ENCODE results near the gene EPB42. TPM values are rescaled to one million over a fixed set of nuclear protein-coding genes. Genes with fewer than 3 reads are reported as not detected.
"Not testable (repeated sequence)": the region's sequence is repeated elsewhere in the genome, so short reads cannot be mapped to it uniquely, and the experiment has no call there.

The EPB42 gene
- total RNA-seq, 2 experiments from 2014 or later, result not detected

DNA sequence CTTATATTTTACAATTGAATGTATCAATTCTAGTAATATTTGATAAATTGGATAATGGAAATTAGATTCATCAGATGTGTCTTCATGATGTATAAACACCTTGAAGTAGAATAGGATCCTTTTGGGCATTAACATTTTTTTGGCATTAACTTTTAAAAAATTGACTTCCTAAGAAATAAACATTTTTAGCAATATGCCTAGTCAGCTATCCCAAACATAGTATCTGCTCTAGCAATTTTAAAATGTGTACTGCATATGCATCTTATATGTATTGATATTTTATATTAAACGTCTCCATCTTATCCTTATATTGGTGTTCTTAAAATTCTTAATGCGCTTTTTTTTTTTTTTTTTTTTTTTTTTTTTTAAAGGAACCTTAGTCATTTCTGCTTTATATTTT, 27.1 kb downstream of the EPB42 start:
- intact Hi-C loops (cut with micrococcal nuclease), result no loop called here
- Mint-ChIP-seq H3K27me3 (no peaks in the 10 kb centered on the region), H3K27ac (no peak overlapping the region), H3K9me3 (peaks cover 7% of the 10 kb centered on the region), H3K36me3 (peaks cover 52% of the 10 kb centered on the region), H3K4me1 (ENCODE audit: low read depth) (peaks cover under 1% of the 10 kb centered on the region), H3K4me3 (no peak overlapping the region)
- no peak for DNase-seq
- ChIA-PET POLR2A (no interaction called here), CTCF (interaction anchor here (2.0 to 6.8 kb wide), 2 partner anchors 10 to 32 kb away, joined by 7 to 46 read pairs; no protein-coding TSS in a partner anchor)

DNA sequence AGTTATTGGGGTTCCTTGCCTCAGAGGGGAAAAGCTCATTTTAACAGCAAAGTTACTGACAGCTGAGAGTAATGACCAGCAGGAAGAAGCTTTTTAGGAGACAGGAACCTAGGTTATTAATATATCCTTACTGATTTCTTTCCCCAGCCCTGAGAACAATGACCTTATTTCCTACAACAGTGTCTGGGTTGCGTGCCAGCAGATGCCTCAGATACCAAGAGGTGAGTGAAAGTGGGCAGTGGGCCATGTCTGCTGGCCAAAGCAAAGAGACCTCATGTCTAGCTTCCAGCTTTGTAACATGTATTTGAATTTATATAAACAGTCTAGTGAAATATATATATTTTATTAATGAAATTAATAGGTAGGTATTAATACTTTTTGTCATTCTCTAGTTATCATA, 30.6 kb downstream of the EPB42 start:
- ChIA-PET POLR2A (no interaction called here), CTCF (interaction anchor here (0.9 to 6.8 kb wide), 3 partner anchors 14 to 35 kb away, joined by 3 to 46 read pairs (median 4); no protein-coding TSS in a partner anchor)
- Mint-ChIP-seq H3K4me3 (no peak overlapping the region), H3K27me3 (no peaks in the 10 kb centered on the region), H3K36me3 (peaks cover 31% of the 10 kb centered on the region), H3K4me1 (ENCODE audit: low read depth) (peaks cover 18% of the 10 kb centered on the region), H3K27ac (no peak overlapping the region), H3K9me3 (no peaks in the 10 kb centered on the region)
- DNase-seq, result no peak
- intact Hi-C loops (cut with micrococcal nuclease), result no loop called here

DNA sequence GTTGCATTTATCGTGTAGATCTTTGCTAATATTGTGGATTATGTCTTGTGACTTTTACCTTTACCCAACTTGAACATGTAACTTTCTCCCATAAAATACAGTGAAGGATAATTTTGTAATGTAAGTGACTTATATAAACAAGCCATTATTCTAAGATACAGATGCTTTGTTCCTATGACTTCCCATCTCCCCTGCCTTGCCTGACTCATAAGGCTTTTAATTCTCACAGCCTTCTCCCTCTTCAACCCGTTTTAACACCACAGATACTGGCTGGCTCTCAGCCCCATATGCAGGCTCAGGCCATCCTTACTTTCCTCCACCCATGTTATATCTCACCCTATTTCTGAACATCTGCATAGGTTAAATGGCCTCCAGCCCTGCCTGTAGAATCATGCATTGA, 31.5 kb downstream of the EPB42 start:
- H3K4me3 Mint-ChIP-seq, result no peak overlapping the region
- CTCF ChIA-PET, result interaction anchor here (1.0 to 6.8 kb wide), 2 partner anchors 15 to 96 kb away, joined by 6 to 46 read pairs; no protein-coding TSS in a partner anchor
- intact Hi-C loops (cut with micrococcal nuclease), result loop anchor here (5.0 to 10.0 kb wide), 2 partner anchors 57 to 614 kb away; partner anchors contain the start of genes STARD9 and TMEM62
- H3K27me3 Mint-ChIP-seq, result no peaks in the 10 kb centered on the region
- POLR2A ChIA-PET, result no interaction called here
- H3K4me1 Mint-ChIP-seq (ENCODE audit: low read depth), result peaks cover 21% of the 10 kb centered on the region
- H3K9me3 Mint-ChIP-seq, result no peaks in the 10 kb centered on the region
- no peak overlapping the region for H3K27ac Mint-ChIP-seq
- peaks cover 26% of the 10 kb centered on the region for H3K36me3 Mint-ChIP-seq
- DNase-seq, result no peak

DNA sequence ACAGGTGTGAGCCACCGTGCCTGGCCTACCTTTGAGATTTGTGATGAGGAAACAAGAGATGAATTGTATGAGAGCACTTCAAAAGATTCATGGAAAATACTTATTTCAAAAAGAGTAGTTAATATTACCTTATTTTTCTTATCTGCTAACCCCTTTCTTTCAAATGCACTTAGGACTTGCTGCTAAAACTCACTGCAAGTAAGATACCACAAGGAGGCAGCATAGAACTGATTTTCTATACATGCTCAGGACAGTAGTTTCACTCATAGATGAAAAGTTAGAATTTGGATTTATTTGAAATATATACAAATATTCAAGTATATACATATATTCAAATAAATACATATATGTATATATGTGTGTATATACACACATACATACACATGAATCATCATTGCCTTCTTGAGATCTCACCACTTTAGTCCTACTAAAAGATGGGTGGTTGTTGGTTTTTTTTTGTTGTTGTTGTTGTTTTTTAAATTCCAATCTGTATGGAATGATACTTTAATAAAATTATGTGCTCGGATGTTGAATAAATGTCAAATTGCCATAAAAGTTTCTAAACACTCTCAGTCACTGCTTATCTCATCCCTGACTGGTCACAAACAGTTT, 33.2 kb downstream of the EPB42 start:
- intact Hi-C loops (cut with micrococcal nuclease), result loop anchor here (1.0 to 10.0 kb wide), 3 partner anchors 55 to 613 kb away; partner anchors contain the start of genes STARD9 and TMEM62
- peaks cover 16% of the 10 kb centered on the region for H3K36me3 Mint-ChIP-seq
- ChIA-PET CTCF (interaction anchor here (1.0 to 2.2 kb wide), 2 partner anchors 17 to 37 kb away, joined by 4 to 14 read pairs; no protein-coding TSS in a partner anchor), POLR2A (no interaction called here)
- no peak overlapping the region for H3K27ac Mint-ChIP-seq
- peaks cover 21% of the 10 kb centered on the region for H3K4me1 Mint-ChIP-seq (ENCODE audit: low read depth)
- DNase-seq, result no peak
- no peaks in the 10 kb centered on the region for H3K9me3 Mint-ChIP-seq
- H3K4me3 Mint-ChIP-seq, result no peak overlapping the region
- no peaks in the 10 kb centered on the region for H3K27me3 Mint-ChIP-seq

DNA sequence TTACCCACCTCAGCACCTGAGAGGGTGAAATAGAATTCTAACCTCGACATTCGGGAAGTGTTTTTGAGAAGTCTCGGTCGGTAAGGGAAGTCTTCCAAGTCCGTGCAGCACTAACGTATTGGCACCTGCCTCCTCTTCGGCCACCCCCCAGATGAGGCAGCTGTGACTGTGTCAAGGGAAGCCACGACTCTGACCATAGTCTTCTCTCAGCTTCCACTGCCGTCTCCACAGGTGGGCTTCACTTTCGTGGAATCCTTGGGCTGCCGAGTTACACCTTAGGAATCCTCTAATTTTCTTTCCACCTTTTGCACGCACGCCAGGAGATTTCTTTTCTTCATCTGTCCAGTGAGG, 34.8 kb downstream of the EPB42 start:
- no peak for DNase-seq
- intact Hi-C loops (cut with micrococcal nuclease), result loop anchor here (5.0 to 10.0 kb wide), 2 partner anchors 54 to 611 kb away; partner anchors contain the start of genes STARD9 and TMEM62
- H3K9me3 Mint-ChIP-seq, result no peaks in the 10 kb centered on the region
- H3K27ac Mint-ChIP-seq, result peak overlapping the region; percentile 86
- H3K4me3 Mint-ChIP-seq, result peak overlapping the region; percentile 91
- H3K36me3 Mint-ChIP-seq, result peaks cover 12% of the 10 kb centered on the region
- no peaks in the 10 kb centered on the region for H3K27me3 Mint-ChIP-seq
- POLR2A ChIA-PET, result interaction anchor here (0.6 to 1.0 kb wide), 2 partner anchors 80 to 318 kb away, joined by 3 read pairs; partner anchors contain the start of gene UBR1
- peaks cover 24% of the 10 kb centered on the region for H3K4me1 Mint-ChIP-seq (ENCODE audit: low read depth)
- CTCF ChIA-PET, result interaction anchor here (0.9 to 2.2 kb wide), 6 partner anchors 11 to 173 kb away, joined by 3 to 14 read pairs (median 4); no protein-coding TSS in a partner anchor

DNA sequence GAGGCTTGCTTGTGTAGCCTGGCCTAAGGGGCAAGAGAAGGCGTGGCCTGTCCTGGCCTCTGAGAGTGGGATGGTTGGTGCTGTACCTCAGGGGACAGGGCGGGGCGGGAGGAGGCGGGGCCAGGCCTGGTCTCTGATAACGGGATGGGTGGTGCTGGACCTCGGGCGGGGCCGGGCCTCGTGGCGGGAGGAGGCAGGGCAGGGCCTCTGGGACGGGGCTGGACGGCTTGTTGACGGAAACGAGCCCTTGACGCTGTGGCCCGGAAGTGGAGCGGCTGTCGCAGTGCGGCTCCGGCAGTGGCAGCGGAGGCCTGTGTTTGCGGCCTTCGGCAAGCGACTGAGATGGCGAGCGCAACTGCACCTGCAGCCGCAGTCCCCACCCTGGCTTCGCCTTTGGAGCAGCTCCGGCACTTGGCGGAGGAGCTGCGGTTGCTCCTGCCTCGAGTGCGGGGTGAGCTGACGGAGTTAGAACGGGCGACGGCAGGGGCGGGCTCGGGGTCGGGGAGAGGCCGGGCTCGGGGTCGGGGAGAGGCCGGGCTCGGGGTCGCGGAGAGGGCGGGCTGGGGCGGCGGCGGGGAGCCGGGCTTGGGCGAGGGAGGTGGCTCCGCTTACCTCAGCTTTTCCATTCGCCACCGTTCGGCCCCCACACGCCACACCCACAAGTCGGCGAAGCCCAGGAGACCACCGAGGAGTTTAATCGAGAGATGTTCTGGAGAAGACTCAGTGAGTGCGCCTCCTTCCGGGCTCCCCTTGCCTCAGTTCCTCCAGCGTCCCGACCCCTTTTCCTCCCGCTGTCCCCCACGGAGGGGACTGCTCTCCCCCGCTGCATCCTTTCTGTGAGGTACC, 35.4 kb downstream of the EPB42 start, which contains the start of gene CCNDBP1:
Gene CCNDBP1, plus strand, starts transcription at position 247 of the 846 bp plus-strand sequence. Its CDS starts 96 bp downstream, at position 343.
- H3K27ac Mint-ChIP-seq, result peak within 1 kb of the TSS; percentile 86
- peaks cover 7% of the 10 kb centered on the region for H3K36me3 Mint-ChIP-seq
- DNase-seq, result peak; percentile 96
- peak within 1 kb of the TSS; percentile 91 for H3K4me3 Mint-ChIP-seq
- intact Hi-C loops (cut with micrococcal nuclease), result loop anchor here (1.0 to 10.0 kb wide), 4 partner anchors 53 to 611 kb away; partner anchors contain the start of genes LCMT2, STARD9, TMEM62 and UBR1
- H3K27me3 Mint-ChIP-seq, result no peaks in the 10 kb centered on the region
- CTCF ChIA-PET, result interaction anchor here (1.4 to 2.2 kb wide), 3 partner anchors 11 to 100 kb away, joined by 3 to 14 read pairs (median 14); no protein-coding TSS in a partner anchor
- no peaks in the 10 kb centered on the region for H3K9me3 Mint-ChIP-seq
- POLR2A ChIA-PET, result no interaction called here
- peaks cover 24% of the 10 kb centered on the region for H3K4me1 Mint-ChIP-seq (ENCODE audit: low read depth)

DNA sequence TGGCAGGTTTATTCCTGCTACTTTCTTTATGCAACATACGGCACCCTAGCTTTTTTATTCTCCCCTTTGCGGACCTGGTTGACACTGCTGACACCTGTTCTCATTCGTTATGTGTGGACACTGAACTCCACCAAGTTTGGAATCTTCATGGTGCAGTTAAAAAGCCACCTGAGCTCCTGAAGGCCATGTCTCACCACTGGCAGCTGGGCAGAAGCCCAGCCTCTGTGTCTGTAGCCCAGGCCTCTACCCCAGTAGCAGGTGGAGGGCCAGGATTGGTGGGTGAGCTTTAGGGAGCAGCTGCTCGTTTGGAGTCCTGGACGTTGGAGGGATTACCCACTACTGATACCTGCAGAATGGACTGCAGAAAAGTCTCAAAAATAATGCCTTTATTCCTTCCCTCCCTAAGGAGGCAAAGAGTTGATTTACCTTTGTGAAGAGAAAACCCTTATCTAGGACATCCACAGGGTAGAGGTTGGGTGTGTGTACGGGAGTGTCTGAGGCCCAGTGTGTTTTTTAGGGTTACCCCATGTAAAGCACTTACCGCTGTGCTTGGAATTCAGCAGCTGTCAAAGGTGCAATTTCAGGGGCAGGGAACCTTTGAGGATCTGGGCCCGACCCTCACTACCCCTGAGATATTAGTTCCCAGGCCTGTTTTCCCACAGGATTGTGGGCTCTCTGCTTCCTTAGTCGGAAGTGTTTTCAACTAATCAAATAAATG, 36.3 kb downstream of the EPB42 start:
- DNase-seq, result no peak
- POLR2A ChIA-PET, result interaction anchor here (0.5 kb wide), 1 partner anchor 8 kb away, joined by 3 read pairs; no protein-coding TSS in a partner anchor
- H3K9me3 Mint-ChIP-seq, result no peaks in the 10 kb centered on the region
- CTCF ChIA-PET, result interaction anchor here (1.3 to 1.8 kb wide), 2 partner anchors 20 to 101 kb away, joined by 6 to 14 read pairs; no protein-coding TSS in a partner anchor
- H3K4me3 Mint-ChIP-seq, result peak overlapping the region; percentile 91
- H3K27me3 Mint-ChIP-seq, result no peaks in the 10 kb centered on the region
- H3K36me3 Mint-ChIP-seq, result peaks cover 5% of the 10 kb centered on the region
- H3K27ac Mint-ChIP-seq, result peak overlapping the region; percentile 86
- intact Hi-C loops (cut with micrococcal nuclease), result loop anchor here (1.0 to 10.0 kb wide), 4 partner anchors 52 to 610 kb away; partner anchors contain the start of genes LCMT2, STARD9, TMEM62 and UBR1
- H3K4me1 Mint-ChIP-seq (ENCODE audit: low read depth), result peaks cover 24% of the 10 kb centered on the region

DNA sequence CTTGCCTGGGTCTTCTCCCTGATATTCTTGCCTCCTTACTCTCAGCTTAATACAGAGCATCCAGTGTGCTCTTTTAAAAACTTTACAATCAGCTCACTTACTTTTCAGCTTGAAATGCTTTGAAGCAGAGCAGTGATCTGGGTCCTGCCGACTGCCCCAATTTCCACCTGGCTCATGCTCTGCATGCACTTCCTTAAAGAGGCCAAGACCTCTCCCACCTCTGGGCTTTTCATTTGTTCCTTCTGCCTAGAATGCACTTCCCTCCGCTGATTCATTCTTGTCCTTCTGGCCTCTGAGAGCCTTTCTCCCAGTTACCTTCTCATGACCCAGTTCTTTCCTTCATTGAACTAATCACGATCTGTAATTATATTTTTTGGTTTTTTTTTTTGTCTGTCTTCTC, 37.5 kb downstream of the EPB42 start:
- no peak for DNase-seq
- Mint-ChIP-seq H3K27me3 (no peaks in the 10 kb centered on the region), H3K4me1 (ENCODE audit: low read depth) (peaks cover 20% of the 10 kb centered on the region), H3K4me3 (no peak overlapping the region), H3K27ac (no peak overlapping the region), H3K36me3 (peaks cover 4% of the 10 kb centered on the region), H3K9me3 (no peaks in the 10 kb centered on the region)
- ChIA-PET CTCF (interaction anchor here (1.3 kb wide), 2 partner anchors 21 to 102 kb away, joined by 5 to 6 read pairs; no protein-coding TSS in a partner anchor), POLR2A (interaction anchor here (0.7 kb wide), 1 partner anchor 77 kb away, joined by 3 read pairs; no protein-coding TSS in a partner anchor)
- intact Hi-C loops (cut with micrococcal nuclease), result loop anchor here (10.0 kb wide), 1 partner anchor 608 kb away; the partner anchor contains the start of gene STARD9

DNA sequence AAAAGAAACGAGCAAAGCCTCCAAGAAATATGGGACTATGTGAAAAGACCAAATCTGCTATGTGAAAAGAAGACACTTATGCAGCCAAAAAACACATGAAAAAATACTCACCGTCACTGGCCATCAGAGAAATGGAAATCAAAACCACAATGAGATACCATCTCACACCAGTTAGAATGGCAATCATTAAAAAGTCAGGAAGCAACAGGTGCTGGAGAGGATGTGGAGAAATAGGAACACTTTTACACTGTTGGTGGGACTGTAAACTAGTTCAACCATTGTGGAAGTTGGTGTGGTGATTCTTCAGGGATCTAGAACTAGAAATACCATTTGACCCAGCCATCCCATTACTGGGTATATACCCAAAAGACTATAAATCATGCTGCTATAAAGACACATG, 43.7 kb downstream of the EPB42 start:
- H3K4me1 Mint-ChIP-seq (ENCODE audit: low read depth); DNase-seq; POLR2A ChIA-PET; H3K9me3 Mint-ChIP-seq; CTCF ChIA-PET; intact Hi-C loops (cut with micrococcal nuclease); H3K27me3 Mint-ChIP-seq; H3K27ac Mint-ChIP-seq; H3K4me3 Mint-ChIP-seq: not testable (repeated sequence)
- H3K36me3 Mint-ChIP-seq, result peaks cover 23% of the 10 kb centered on the region

DNA sequence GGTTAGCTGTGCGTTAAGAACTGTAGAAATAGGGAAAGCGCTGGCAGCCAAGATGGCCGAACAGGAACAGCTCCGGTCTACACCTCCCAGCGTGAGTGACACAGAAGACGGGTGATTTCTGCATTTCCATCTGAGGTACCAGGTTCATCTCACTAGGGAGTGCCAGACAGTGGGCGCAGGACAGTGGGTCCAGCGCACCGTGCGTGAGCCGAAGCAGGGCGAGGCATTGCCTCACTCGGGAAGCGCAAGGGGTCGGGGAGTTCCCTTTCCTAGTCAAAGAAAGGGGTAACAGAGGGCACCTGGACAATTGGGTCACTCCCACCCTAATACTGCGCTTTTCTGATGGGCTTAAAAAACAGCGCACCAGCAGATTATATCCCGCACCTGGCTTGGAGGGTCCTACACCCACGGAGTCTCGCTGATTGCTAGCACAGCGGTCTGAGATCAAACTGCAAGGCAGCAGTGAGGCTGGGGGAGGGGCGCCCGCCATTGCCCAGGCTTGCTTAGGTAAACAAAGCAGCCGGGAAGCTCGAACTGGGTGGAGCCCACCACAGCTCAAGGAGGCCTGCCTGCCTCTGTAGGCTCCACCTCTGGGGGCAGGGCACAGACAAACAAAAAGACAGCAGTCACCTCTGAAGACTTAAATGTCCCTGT, 45.0 kb downstream of the EPB42 start:
- DNase-seq; H3K9me3 Mint-ChIP-seq; H3K27me3 Mint-ChIP-seq; H3K4me3 Mint-ChIP-seq; H3K4me1 Mint-ChIP-seq (ENCODE audit: low read depth); CTCF ChIA-PET; intact Hi-C loops (cut with micrococcal nuclease); H3K27ac Mint-ChIP-seq; POLR2A ChIA-PET: not testable (repeated sequence)
- peaks cover 24% of the 10 kb centered on the region for H3K36me3 Mint-ChIP-seq

DNA sequence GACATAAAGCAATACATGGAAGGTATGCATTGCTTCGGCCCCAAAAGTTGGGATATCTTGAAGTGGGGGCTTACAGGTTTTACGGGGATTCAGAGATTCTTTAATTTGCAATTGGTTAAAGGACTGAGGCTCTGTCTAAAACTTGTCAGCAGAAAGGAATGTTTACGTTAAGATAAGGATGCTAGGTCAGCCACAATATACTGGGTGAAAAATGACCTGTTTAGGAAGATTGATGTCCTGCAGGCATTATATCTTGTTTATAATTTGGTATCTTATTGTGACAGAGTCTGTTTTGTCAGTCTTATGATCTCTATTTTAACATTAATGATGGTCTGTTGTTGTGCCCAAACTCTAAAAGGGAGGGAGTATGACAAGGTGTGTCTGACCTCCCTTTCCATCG, 50.9 kb downstream of the EPB42 start:
- DNase-seq, result no peak
- Mint-ChIP-seq H3K27me3 (no peaks in the 10 kb centered on the region), H3K4me1 (ENCODE audit: low read depth) (peaks cover 6% of the 10 kb centered on the region), H3K27ac (no peak overlapping the region), H3K9me3 (peaks cover 2% of the 10 kb centered on the region), H3K4me3 (no peak overlapping the region), H3K36me3 (peaks cover 37% of the 10 kb centered on the region)
- ChIA-PET CTCF (interaction anchor here (0.8 kb wide), 1 partner anchor 57 kb away, joined by 3 read pairs; no protein-coding TSS in a partner anchor), POLR2A (no interaction called here)
- intact Hi-C loops (cut with micrococcal nuclease), result no loop called here
